Ectodermal cell (in vitro differentiated cells): ENCODE results near the gene ORAI1.
"Not testable (repeated sequence)": the region's sequence is repeated elsewhere in the genome, so short reads cannot be mapped to it uniquely, and the experiment has no call there.

Source experiments
- H3K27ac ChIP-seq: 2 replicates; pipeline ENCODE4 v1.7.0; 2013; ENCODE audit warnings: mild to moderate bottlenecking, low read depth, low read length; ENCODE audit not compliant: insufficient read depth, poor library complexity, severe bottlenecking
- H3K27me3 ChIP-seq: 2 replicates; pipeline ENCODE4 v1.7.0; 2013; ENCODE audit warnings: mild to moderate bottlenecking, low read length; ENCODE audit not compliant: insufficient read depth, control insufficient read depth, poor library complexity, severe bottlenecking
- H3K36me3 ChIP-seq: one replicate; pipeline ENCODE4 v1.7.0; 2013; ENCODE audit warnings: low read length; ENCODE audit not compliant: control insufficient read depth, insufficient read depth
- H3K4me1 ChIP-seq: one replicate; pipeline ENCODE4 v1.7.0; 2013; ENCODE audit warnings: low read length; ENCODE audit not compliant: control insufficient read depth, insufficient read depth
- H3K4me3 ChIP-seq: 2 replicates; pipeline ENCODE4 v1.7.0; 2013; ENCODE audit warnings: low read depth, low read length, control low read depth; ENCODE audit not compliant: insufficient read depth
- H3K9me3 ChIP-seq: 2 replicates; pipeline ENCODE4 v1.7.0; 2013; ENCODE audit warnings: mild to moderate bottlenecking, low read length, moderate library complexity; ENCODE audit not compliant: control insufficient read depth
- WGBS, 2 experiments: methylation state at CpG; one replicate each; pipeline ENCODE4 v1.1.7; 2013; ENCODE audit warnings: missing lambda C conversion rate in 2 of 2; 5-methylcytosine and 5-hydroxymethylcytosine counted together

The ORAI1 gene

DNA sequence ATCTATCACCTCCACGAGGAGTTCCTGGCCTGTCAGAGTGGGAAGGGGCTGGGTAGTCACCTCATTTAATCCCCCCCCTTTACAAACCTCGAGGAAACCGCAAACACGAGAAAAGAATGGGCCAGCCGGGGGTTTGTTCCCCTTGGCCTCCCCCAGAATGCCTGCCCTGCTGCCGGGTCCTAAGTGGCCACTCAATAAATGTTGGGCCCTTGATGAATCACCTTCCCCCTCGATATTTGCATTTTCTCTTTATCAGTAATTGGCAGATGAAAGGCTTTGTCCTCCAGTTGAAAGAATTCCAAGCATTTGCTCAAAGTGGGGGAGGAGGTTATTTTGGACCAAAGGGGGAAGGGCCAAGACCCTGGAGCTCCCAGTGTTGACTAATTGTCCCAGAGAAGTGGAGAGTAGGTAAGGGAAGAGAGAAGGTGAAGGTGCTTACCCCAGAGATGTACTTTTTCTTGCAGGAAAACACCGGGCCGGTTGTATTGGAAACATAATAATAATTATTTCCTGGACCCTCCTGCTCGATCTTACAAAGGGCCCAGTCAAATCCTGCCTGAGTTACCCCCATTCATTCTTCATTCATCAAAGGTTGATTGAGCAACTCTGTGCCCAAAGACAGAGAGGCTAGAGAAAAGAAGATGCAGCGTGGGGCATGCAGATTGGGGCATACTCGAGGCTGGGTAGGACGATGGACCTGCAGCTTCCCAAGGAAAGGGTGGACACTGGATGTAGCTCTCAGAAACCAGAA is 43.6 kb upstream of the ORAI1 start:
- WGBS, 2 experiments = 1 to 4% methylated on average over 13 of the region's 13 CpGs
- H3K4me1 ChIP-seq = peaks cover 8% of the 10 kb centered on the region
- H3K27me3 ChIP-seq = no peaks in the 10 kb centered on the region
- H3K4me3 ChIP-seq = peak overlapping the region; percentile 93
- no peaks in the 10 kb centered on the region for H3K9me3 ChIP-seq
- no peaks in the 10 kb centered on the region for H3K36me3 ChIP-seq
- H3K27ac ChIP-seq = peak overlapping the region; percentile 85

DNA sequence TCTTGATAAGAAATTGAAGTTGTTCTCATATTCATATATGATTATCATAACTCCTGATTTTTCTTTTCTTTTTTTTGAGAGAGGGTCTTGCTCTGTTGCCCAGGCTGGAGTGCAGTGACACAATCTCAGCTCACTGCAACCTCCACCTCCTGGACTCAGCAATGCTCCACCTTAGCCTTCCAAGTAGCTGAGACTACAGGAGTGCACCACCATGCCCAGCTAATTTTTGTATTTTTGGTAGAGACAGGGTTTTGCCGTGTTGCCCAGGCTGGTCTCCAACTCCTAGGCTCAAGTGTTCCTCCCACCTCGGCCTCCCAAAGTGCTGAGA is 43.0 kb upstream of the ORAI1 start:
- not testable (repeated sequence) for H3K9me3 ChIP-seq, H3K27me3 ChIP-seq, H3K4me1 ChIP-seq, H3K36me3 ChIP-seq, H3K4me3 ChIP-seq
- peak overlapping the region; percentile 85 for H3K27ac ChIP-seq
- WGBS, 2 experiments = 87 to 91% methylated on average over 2 of the region's 2 CpGs

DNA sequence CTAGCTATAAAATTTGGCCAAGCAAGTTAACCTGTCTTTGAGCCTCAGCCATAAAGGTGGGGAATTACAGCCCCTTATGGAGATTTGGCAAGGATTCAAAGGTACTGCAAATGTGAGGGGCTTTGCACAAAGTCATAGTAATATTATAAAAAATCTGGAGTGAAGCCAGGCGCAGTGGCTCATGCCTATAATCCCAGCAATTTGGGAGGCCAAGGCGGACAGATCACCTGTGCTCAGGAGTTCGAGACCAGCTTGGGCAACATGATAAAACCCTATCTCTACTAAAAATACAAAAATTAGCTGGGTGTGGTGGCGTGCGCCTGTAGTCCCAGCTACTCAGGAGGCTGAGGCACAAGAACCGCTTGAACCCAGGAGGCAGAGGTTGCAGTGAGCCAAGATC is 41.4 kb upstream of the ORAI1 start:
- 96 to 97% methylated on average over 6 of the region's 6 CpGs for WGBS, 2 experiments
- H3K27ac ChIP-seq, H3K4me3 ChIP-seq, H3K4me1 ChIP-seq, H3K36me3 ChIP-seq, H3K9me3 ChIP-seq, H3K27me3 ChIP-seq: not testable (repeated sequence)

DNA sequence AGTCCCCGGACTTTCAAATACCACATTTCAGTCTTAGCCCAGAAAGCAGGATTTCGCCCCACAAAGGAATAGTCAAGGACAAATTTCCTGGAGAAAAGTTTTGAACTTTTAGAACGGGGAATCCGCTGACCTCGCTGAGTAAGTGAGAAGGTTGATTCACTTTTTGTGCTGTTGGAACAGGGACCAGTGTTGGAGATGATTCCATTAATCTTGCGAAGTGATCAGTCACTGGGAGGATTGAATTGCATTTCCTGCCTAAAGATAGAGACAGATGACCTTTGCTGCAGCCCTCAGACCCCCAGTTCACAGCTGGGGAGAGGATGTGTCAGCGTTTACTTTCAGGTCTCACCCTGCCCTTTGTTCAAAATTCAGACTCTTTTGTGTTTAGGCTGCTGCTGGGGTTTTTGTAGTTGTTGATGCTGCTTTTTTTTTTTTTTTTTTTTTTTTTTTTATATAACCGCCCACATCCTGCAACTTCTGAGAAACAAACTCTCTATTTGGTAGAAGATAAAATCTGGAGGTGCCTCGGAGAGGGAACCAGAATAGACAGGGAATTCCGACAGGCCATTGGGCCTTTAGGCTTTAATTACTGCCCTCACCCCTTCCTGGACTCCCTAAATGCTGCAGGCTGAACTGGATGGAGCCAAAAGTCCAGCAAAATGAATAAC is 35.7 kb upstream of the ORAI1 start:
- Histone ChIP-seq H3K36me3 (peaks cover 3% of the 10 kb centered on the region), H3K27me3 (no peaks in the 10 kb centered on the region), H3K9me3 (no peaks in the 10 kb centered on the region), H3K4me1 (peaks cover 6% of the 10 kb centered on the region), H3K27ac (peak overlapping the region; percentile 89), H3K4me3 (no peak overlapping the region)
- 35 to 47% methylated on average over 9 of the region's 10 CpGs for WGBS, 2 experiments

DNA sequence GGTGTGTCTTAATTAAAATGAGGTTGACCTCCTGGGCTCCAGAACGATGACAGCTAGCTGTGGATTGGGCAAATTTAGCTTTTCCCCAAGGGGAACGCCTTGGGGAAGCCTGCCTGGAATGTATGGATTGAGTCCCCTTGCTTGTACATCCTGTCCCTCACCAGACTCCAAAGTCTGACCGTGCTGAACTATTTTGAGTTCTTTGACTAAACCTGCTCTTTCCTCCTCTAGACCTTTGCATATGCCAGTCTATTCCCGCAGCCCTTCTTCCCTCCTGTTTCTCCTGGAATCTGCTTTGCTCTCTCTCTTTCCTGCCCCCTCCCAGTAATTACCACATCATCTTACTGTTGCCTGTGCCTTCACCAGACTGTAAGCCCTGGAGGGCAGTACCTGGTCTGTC is 34.0 kb upstream of the ORAI1 start:
- H3K4me3 ChIP-seq = no peak overlapping the region
- H3K27me3 ChIP-seq = no peaks in the 10 kb centered on the region
- WGBS, 2 experiments = 91% methylated on average over 4 of the region's 4 CpGs
- H3K9me3 ChIP-seq = no peaks in the 10 kb centered on the region
- H3K27ac ChIP-seq = no peak overlapping the region
- peaks cover 6% of the 10 kb centered on the region for H3K4me1 ChIP-seq
- H3K36me3 ChIP-seq = peaks cover 3% of the 10 kb centered on the region

DNA sequence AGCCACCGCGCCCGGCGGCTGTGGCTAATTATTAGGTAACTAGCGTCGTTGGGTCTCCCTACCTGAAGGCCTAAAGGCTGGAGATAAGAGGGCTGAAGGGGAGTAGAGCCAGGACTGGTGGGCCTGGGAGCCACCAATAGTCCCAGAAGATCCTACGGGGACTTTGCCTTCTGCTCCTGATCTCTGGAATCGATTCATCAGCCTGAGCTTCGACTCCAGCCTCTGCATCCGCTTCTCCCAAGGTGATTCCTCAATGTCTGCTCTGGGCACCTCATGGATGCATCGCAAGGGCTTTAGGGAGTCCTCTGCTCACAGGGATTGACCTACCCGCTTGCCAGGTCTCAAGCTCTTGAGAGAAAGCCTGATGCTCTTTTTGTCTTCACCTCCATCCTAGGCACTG is 30.8 kb upstream of the ORAI1 start:
- Histone ChIP-seq H3K4me3 (no peak overlapping the region), H3K27me3 (no peaks in the 10 kb centered on the region), H3K27ac (no peak overlapping the region), H3K4me1 (peaks cover 6% of the 10 kb centered on the region), H3K36me3 (peaks cover 3% of the 10 kb centered on the region), H3K9me3 (no peaks in the 10 kb centered on the region)
- WGBS, 2 experiments = 91 to 93% methylated on average over 12 of the region's 12 CpGs

DNA sequence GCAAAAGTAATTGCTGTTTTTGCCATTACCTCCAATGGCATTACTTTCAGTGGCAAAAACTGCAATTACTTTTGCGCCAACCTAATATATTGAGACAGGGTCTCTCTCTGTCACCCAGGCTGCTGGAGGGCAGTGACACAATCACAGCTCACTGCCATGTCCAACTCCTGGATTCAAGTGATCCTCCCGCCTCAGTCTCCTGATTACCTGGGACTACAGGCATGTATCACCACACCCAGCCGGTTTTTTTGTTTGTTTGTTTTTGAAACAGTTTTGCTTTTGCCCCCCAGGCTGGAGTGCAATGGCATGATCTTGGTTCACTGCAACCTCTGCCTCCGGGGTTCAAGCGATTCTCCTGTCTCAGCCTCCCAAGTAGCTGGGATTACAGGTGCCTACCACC is 29.8 kb upstream of the ORAI1 start:
- Histone ChIP-seq H3K4me3 (no peak overlapping the region), H3K27me3 (no peaks in the 10 kb centered on the region), H3K9me3 (no peaks in the 10 kb centered on the region), H3K36me3 (peaks cover 3% of the 10 kb centered on the region), H3K4me1 (peaks cover 3% of the 10 kb centered on the region), H3K27ac (no peak overlapping the region)
- 91 to 96% methylated on average over 5 of the region's 5 CpGs for WGBS, 2 experiments

DNA sequence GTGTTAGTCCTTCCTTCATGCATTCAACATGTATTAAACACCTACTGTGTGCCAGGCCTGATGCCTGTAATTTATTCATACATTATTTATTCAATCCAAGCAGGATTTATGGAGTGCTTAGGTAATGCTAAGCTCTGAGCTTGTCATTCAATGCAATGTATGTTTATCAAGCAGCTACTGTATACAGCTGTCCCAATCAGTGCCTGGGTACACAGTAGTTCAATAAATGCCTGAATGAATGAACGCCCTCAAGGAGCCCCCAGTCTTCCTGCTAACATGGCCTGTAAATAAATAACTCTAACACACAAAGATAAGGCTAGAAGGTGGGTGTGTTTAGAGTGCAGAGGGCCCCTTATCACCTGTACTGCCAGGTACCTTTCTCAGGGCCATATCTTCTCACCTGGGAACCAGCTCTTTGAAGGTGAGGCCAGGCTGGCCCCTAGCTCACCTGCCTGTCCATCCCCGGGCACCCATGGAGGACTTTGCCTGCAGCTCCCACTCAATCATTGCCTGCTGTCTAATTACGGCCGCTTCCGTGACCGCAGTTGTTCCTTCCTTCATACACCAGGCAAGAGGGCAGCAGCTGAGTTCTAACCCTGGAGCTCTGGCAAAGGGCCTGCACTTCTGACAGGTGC is 25.5 kb upstream of the ORAI1 start:
- H3K27me3 ChIP-seq = no peaks in the 10 kb centered on the region
- H3K27ac ChIP-seq = no peak overlapping the region
- H3K4me3 ChIP-seq = no peak overlapping the region
- no peaks in the 10 kb centered on the region for H3K36me3 ChIP-seq
- WGBS, 2 experiments = 90 to 91% methylated on average over 6 of the region's 6 CpGs
- no peaks in the 10 kb centered on the region for H3K9me3 ChIP-seq
- H3K4me1 ChIP-seq = no peaks in the 10 kb centered on the region

DNA sequence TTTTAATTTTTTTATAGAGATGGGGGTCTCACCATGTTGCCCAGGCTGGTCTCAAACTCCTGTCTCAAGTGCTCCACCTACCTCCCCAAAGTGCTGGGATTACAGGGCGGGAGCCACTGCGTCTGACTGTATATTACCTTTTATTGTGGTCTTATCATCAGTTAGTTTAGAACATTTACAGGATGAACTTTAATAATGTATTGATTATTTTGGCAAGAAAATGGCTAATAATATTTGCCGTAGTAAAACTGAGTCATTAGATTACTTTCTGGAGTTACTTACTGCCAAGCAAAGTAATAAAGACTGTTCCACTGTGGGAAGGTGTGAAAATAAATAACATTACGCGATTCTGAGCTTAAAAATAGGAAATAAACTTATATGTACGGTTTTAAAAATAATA is 23.6 kb upstream of the ORAI1 start:
- Histone ChIP-seq H3K36me3 (no peaks in the 10 kb centered on the region), H3K27me3 (no peaks in the 10 kb centered on the region), H3K4me3 (no peak overlapping the region), H3K27ac (no peak overlapping the region), H3K4me1 (no peaks in the 10 kb centered on the region), H3K9me3 (no peaks in the 10 kb centered on the region)
- WGBS, 2 experiments = 97 to 99% methylated on average over 6 of the region's 6 CpGs

DNA sequence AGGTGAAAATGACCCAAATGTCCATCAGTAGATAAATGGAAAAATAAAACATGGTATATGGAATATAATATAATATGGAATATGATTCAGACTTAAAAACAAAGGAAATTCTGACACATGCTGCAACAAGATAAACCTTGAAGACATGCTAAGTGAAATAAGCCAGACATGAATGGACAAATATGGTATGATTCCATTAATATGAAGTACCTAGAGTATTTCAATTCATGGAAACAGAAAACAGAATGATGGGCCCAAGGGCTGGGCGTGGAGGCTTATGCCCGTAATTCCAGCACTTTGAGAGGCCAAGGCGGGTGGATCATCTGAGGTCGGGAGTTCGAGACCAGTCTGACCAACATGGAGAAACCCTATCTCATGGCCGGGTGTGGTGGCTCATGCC is 22.7 kb upstream of the ORAI1 start:
- H3K4me1 ChIP-seq = no peaks in the 10 kb centered on the region
- WGBS, 2 experiments = 91 to 92% methylated on average over 6 of the region's 6 CpGs
- H3K27ac ChIP-seq = no peak overlapping the region
- no peaks in the 10 kb centered on the region for H3K36me3 ChIP-seq
- H3K27me3 ChIP-seq = no peaks in the 10 kb centered on the region
- H3K4me3 ChIP-seq = no peak overlapping the region
- H3K9me3 ChIP-seq = no peaks in the 10 kb centered on the region
